Spinal cord (tissue), 10 donors: ENCODE results near the gene METTL8. TPM values are rescaled to one million over a fixed set of nuclear protein-coding genes. Genes with fewer than 3 reads are reported as not detected.

ENCODE experiments used
- DNase-seq, 6 donors: peaks; one replicate each; pipeline versions ENCODE4 v3.0.0 to v3.0.0-alpha.2; 2013 to 2015; ENCODE audit warnings: low spot score in 6 of 6, low read depth in 4 of 6
- H3K27ac ChIP-seq: one replicate; pipeline ENCODE4 v1.5.1; 2013; ENCODE audit warnings: low read depth, low read length, control low read depth
- H3K27me3 ChIP-seq: one replicate; pipeline ENCODE4 v1.6.1; 2013; ENCODE audit warnings: low read length; ENCODE audit not compliant: control insufficient read depth, insufficient read depth
- H3K36me3 ChIP-seq: one replicate; pipeline ENCODE4 v1.6.1; 2013; ENCODE audit warnings: low read length; ENCODE audit not compliant: control insufficient read depth, insufficient read depth
- H3K4me1 ChIP-seq: one replicate; pipeline ENCODE4 v1.6.1; 2013; ENCODE audit warnings: low read length; ENCODE audit not compliant: control insufficient read depth, insufficient read depth
- H3K4me3 ChIP-seq: one replicate; pipeline ENCODE4 v1.5.1; 2013; ENCODE audit warnings: low read depth, low read length, control low read depth
- H3K9me3 ChIP-seq: one replicate; pipeline ENCODE4 v1.6.1; 2013; ENCODE audit warnings: low read length; ENCODE audit not compliant: control insufficient read depth, insufficient read depth
- WGBS: methylation state at CpG from one replicate; pipeline ENCODE4 v1.1.5; 2013; ENCODE audit warnings: missing lambda C conversion rate; ENCODE audit not compliant: insufficient coverage; 5-methylcytosine and 5-hydroxymethylcytosine counted together
- polyA plus RNA-seq, 2 donors: library from polyadenylated mRNA; unstranded; fragments of 120-200 nt; gene quantifications; one replicate each; pipeline ENCODE4 v1.2.1, GENCODE V29; 2013; ENCODE audit not compliant: insufficient read length in 2 of 2
- total RNA-seq, 2 donors: library from RNA; depleted of rRNA in 1 of 2; stranded (reverse); fragments of 120-200 nt in 1 of 2; fragments of >200 nt in 1 of 2; gene quantifications; one replicate each; pipeline versions ENCODE4 v1.2.3 to v1.2.4, GENCODE V29; 2013 to 2014
- donor health status: healthy.

METTL8 gene
- total and polyA plus RNA-seq, 4 donors = 14.3 to 25.9 (median 17.6) TPM

DNA sequence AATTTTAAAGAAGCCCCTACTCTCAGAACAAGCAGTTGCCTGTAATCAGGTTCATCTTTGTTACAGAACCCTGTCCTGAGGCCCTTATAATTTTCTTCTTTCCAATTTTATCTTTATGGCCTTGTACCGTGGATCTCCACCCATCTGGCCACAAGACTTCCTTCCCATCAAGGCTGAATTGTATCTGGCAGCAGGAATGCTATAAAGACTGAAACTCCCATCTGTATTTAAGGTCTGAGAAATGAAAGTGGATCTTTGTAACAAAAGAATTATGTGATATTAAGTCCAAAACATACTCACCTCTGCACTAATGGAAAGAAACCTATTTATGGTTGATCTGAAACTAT is 91.8 kb downstream of the METTL8 start:
- no peaks in the 10 kb centered on the region for H3K36me3 ChIP-seq
- H3K4me3 ChIP-seq = no peak overlapping the region
- no peaks in the 10 kb centered on the region for H3K27me3 ChIP-seq
- WGBS = no CpG with 5 or more reads among the region's 1 CpG
- no peaks in the 10 kb centered on the region for H3K4me1 ChIP-seq
- no peaks in the 10 kb centered on the region for H3K9me3 ChIP-seq
- peak overlapping the region; percentile 15 for H3K27ac ChIP-seq
- peak in 1 of 6 donors; percentile 29 for DNase-seq

DNA sequence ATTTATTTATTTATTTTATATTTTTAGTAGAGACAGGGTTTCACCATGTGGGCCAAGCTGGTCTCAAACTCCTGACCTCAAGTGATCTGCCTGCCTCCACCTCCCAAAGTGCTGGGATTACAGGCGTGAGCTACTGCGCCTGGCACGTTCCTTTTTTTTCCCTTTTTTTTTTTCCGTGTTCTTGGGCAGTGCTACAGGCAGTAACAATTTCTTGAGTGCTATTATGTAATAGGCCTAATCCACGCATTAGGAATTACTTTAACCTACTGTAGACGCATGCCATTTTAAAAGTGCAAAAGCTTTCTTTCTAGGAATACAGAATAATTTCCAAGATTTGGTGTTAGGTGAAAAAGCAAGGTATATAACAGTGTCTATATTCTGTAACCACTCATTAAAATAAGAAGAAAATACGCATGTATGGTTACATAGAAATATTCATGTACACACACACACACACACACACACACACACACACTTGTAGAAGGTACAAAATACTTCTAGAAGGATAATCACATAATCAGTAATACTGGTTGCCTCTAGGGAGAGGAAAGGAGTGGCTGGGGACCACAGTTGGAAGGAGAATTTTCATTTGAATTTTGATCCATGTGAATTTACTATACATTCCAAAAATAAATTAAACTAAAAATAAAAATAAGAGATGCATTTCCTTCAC is 92.3 kb downstream of the METTL8 start:
- Histone ChIP-seq H3K27ac (peak overlapping the region; percentile 15), H3K36me3 (no peaks in the 10 kb centered on the region), H3K4me1 (no peaks in the 10 kb centered on the region), H3K27me3 (no peaks in the 10 kb centered on the region), H3K4me3 (no peak overlapping the region), H3K9me3 (no peaks in the 10 kb centered on the region)
- no peak for DNase-seq
- WGBS = 100% methylated on average over 1 of the region's 7 CpGs

- Histone ChIP-seq H3K27ac (no peak overlapping the region), H3K9me3 (no peaks in the 10 kb centered on the region), H3K27me3 (no peaks in the 10 kb centered on the region), H3K36me3 (no peaks in the 10 kb centered on the region), H3K4me3 (no peak overlapping the region), H3K4me1 (no peaks in the 10 kb centered on the region)
- DNase-seq = no peak
- WGBS = no CpG with 5 or more reads among the region's 1 CpG
Measured at GRCh38 chr2:171334946-171335345, 98.8 kb downstream of the METTL8 start.

DNA sequence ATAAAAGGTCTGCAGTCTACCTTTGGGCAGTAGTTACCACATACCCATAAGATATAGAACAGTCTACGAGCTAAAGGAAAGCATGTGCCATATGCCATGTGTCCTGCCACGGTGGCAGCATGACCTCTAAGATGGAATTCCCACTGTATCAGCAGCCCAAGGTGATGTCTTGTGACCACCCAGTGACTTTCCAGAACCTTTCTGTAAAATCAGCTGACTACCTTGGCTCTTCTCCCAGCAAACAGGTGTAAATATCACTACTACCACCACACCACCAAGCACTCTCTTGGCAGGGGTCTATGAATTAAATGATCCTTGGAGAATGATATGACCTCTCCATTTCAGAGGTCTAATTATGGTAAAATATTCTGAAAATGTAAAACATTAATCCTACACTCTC is 99.6 kb downstream of the METTL8 start:
- Histone ChIP-seq H3K9me3 (no peaks in the 10 kb centered on the region), H3K27me3 (no peaks in the 10 kb centered on the region), H3K36me3 (no peaks in the 10 kb centered on the region), H3K27ac (no peak overlapping the region), H3K4me3 (no peak overlapping the region), H3K4me1 (no peaks in the 10 kb centered on the region)
- WGBS = 91% methylated on average over 2 of the region's 2 CpGs
- DNase-seq = no peak

DNA sequence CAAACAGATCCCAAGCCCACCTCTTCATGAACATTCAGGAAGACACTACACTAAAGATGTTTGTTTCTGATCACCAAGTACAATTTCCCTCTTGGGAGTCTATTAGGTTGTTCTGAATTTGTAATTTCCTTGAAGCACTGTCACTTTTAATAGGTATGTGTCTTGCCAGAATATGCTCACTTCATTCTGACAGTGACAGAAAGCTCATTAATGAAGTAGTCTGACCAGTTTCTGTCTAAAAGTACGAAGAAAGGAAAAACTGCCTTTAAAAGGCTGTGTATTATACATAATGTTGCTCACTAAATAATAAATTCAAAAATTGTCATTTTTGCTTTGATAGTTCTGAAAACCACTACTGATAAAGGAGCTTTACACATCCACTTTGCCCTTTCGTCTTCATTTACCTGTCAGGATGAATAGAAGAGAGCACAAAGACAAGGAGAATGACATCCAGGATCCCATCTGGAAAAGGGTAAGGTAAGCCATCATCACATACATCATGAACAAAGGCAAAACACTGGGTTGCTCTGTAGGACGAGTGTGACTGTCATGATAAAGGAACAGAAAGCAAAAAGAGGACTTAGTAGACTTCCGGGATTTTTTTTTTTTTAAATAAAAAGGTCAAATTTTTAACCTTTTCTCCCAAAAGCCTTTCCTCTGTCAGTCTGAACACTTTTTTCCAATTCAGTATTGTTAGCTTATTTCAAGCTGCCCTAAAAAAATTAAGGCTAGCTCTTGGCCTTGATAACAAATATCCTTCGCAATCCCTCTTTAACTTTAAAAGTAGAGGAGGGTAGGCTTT is 103.4 kb downstream of the METTL8 start:
- Histone ChIP-seq H3K4me3 (no peak overlapping the region), H3K27me3 (no peaks in the 10 kb centered on the region), H3K4me1 (no peaks in the 10 kb centered on the region), H3K27ac (no peak overlapping the region), H3K36me3 (no peaks in the 10 kb centered on the region), H3K9me3 (no peaks in the 10 kb centered on the region)
- no peak for DNase-seq
- WGBS = no CpG with 5 or more reads among the region's 5 CpGs

DNA sequence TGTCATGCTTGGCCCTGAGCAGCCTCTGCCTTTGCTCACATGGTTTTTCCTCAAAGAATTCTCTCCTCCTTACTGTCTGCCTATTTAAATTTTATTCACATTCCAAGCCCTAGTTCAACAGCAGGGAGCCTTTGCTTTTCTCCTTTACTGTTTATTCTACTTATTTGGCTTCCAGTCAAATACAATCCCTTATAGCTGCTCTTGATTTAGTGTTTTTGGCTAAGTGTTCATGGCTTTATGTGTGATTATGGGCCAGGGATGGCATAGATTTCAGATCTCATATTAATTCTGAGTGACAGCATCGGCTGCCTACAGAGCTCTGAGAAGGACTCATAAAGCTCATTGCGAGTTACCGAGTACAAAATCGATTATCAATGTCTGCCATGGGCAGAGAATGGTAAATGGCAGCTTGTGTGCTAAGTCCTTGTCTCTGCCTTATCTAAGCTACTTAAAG is 106.7 kb downstream of the METTL8 start:
- H3K9me3 ChIP-seq = no peaks in the 10 kb centered on the region
- peak in 2 of 6 donors; percentile 30 to 52 for DNase-seq
- H3K4me3 ChIP-seq = no peak overlapping the region
- no peaks in the 10 kb centered on the region for H3K27me3 ChIP-seq
- H3K36me3 ChIP-seq = peaks cover 5% of the 10 kb centered on the region
- 17% methylated on average over 1 of the region's 4 CpGs for WGBS
- no peaks in the 10 kb centered on the region for H3K4me1 ChIP-seq
- H3K27ac ChIP-seq = no peak overlapping the region

- H3K4me1 ChIP-seq = no peaks in the 10 kb centered on the region
- no peak overlapping the region for H3K27ac ChIP-seq
- no peak for DNase-seq
- H3K9me3 ChIP-seq = no peaks in the 10 kb centered on the region
- H3K27me3 ChIP-seq = no peaks in the 10 kb centered on the region
- WGBS = no CpG with 5 or more reads among the region's 4 CpGs
- no peak overlapping the region for H3K4me3 ChIP-seq
- H3K36me3 ChIP-seq = peaks cover 7% of the 10 kb centered on the region
Measured at GRCh38 chr2:171325886-171326585, 107.8 kb downstream of the METTL8 start.

- Histone ChIP-seq H3K27ac (no peak overlapping the region), H3K36me3 (peaks cover 7% of the 10 kb centered on the region), H3K4me3 (no peak overlapping the region), H3K4me1 (peaks cover 2% of the 10 kb centered on the region), H3K9me3 (no peaks in the 10 kb centered on the region), H3K27me3 (no peaks in the 10 kb centered on the region)
- WGBS = 82% methylated on average over 4 of the region's 5 CpGs
- DNase-seq = no peak
Measured at GRCh38 chr2:171323971-171324528, 109.7 kb downstream of the METTL8 start.

- H3K27ac ChIP-seq = no peak overlapping the region
- H3K36me3 ChIP-seq = peaks cover 7% of the 10 kb centered on the region
- DNase-seq = no peak
- H3K4me1 ChIP-seq = peaks cover 2% of the 10 kb centered on the region
- no peak overlapping the region for H3K4me3 ChIP-seq
- H3K27me3 ChIP-seq = no peaks in the 10 kb centered on the region
- 100% methylated on average over 2 of the region's 4 CpGs for WGBS
- H3K9me3 ChIP-seq = no peaks in the 10 kb centered on the region
Measured at GRCh38 chr2:171322928-171323327, 110.9 kb downstream of the METTL8 start.
